IPS-18a (cell line): ENCODE measurements around the gene MRPL36.
A peak's percentile ranks its signal among the peaks of the same experiment; 100 is the strongest.
"Not testable (repeated sequence)": the region's sequence is repeated elsewhere in the genome, so short reads cannot be mapped to it uniquely, and the experiment has no call there.

Source experiments
- H3K27ac ChIP-seq: one replicate; pipeline ENCODE4 v1.5.1; 2013; ENCODE audit warnings: low read length
- H3K27me3 ChIP-seq: one replicate; pipeline ENCODE4 v1.6.1; 2013; ENCODE audit warnings: mild to moderate bottlenecking, low read length; ENCODE audit not compliant: control insufficient read depth, insufficient read depth
- H3K36me3 ChIP-seq: one replicate; pipeline ENCODE4 v1.6.1; 2013; ENCODE audit warnings: low read depth, low read length; ENCODE audit not compliant: control insufficient read depth
- H3K4me1 ChIP-seq: one replicate; pipeline ENCODE4 v1.6.1; 2013; ENCODE audit warnings: low read depth, low read length; ENCODE audit not compliant: control insufficient read depth
- H3K4me3 ChIP-seq: one replicate; pipeline ENCODE4 v1.5.1; 2013; ENCODE audit warnings: low read length
- H3K9ac ChIP-seq: one replicate; pipeline ENCODE4 v1.6.1; 2013; ENCODE audit warnings: mild to moderate bottlenecking, low read length, moderate library complexity
- H3K9me3 ChIP-seq: one replicate; pipeline ENCODE4 v1.6.1; 2013; ENCODE audit warnings: low read depth, low read length; ENCODE audit not compliant: control insufficient read depth

MRPL36 gene

DNA sequence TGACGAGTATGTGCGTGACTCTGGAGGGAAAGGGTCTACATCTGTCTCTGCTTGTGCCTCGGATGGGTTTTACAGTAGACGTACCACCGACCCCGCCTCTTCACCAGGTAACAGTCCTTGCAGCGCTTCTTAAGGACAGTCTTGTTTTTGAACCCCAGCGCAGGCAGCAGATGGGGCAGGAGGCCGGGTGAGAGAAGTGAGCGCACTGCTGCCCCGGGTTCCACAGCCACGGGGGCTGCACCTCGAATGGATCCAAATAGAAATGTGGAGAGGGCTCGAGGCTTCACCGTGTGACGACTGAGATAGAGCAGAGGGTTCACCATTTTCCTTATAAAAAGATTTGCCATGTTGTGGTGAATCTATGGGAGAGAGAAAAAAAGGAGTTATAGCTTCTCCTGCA is 1.0 kb downstream of the MRPL36 start:
- H3K9me3 ChIP-seq, H3K4me1 ChIP-seq, H3K27ac ChIP-seq, H3K27me3 ChIP-seq: not testable (repeated sequence)
- H3K4me3 ChIP-seq, result peak overlapping the region; percentile 71
- peak overlapping the region; percentile 58 for H3K9ac ChIP-seq
- peaks cover 28% of the 10 kb centered on the region for H3K36me3 ChIP-seq

DNA sequence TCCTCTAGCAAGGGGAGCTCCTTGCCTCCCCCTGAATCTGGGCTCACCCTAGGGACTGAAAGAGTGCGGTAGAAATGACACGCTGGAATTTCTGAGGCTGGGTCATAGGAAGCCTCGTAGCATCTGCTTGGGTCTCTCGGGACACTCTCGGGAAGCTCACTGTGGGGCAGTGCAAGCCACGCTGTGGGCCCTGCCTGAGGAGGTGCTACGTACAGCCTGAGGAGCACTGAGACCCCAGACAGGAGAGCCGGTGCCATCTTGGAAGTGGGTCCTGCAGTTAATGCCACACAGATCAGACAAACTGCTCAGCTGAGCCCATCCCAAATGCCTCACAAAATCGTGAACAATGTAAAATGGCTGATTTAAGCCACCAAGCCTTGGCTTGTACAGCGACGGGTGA is 1.8 kb downstream of the MRPL36 start:
- Histone ChIP-seq H3K4me3 (no peak overlapping the region), H3K27ac (no peak overlapping the region), H3K36me3 (peaks cover 21% of the 10 kb centered on the region), H3K27me3 (no peaks in the 10 kb centered on the region), H3K4me1 (peaks cover 3% of the 10 kb centered on the region), H3K9ac (no peak overlapping the region), H3K9me3 (no peaks in the 10 kb centered on the region)

DNA sequence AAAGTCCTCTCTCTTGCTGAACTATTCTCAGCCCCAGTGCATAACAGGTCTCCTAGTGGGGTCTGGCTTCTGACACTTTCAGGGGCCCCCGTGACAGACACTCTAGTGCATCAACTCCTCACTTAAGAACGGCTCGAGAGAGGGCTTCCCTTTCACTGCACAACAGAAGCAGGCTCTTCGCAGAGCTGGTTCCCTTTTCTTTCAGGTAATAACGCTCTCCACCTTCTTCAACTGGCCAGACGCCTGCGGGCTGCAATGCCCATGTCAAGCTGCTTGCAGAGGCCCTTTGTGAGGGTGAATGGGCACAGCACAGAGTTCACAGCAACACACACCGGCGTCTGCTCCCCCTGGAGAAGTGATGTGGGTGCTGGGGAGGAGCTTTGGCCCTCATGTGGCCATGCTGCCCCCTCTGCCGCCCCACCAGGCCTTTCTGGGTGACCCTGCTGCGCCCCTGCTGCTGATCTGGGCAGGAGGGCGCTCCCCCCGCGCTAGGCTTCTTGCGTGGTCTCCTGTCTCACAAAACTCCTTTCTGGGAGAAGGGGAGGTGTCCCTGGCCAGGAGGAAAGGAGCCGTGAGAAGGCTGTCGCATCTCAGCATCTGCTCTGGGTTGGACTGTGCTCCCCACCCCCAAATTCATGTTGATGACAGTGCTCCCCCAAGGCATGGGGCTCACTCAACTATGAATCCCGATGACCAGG is 2.4 kb downstream of the MRPL36 start:
- Histone ChIP-seq H3K4me3 (no peak overlapping the region), H3K27ac (no peak overlapping the region), H3K9me3 (no peaks in the 10 kb centered on the region), H3K36me3 (peaks cover 16% of the 10 kb centered on the region), H3K27me3 (no peaks in the 10 kb centered on the region), H3K9ac (no peak overlapping the region), H3K4me1 (peaks cover 3% of the 10 kb centered on the region)

- Histone ChIP-seq H3K36me3 (peaks cover 16% of the 10 kb centered on the region), H3K9ac (no peak overlapping the region), H3K4me3 (no peak overlapping the region), H3K27me3 (no peaks in the 10 kb centered on the region), H3K9me3 (no peaks in the 10 kb centered on the region), H3K27ac (no peak overlapping the region), H3K4me1 (peaks cover 3% of the 10 kb centered on the region)
Observed at GRCh38 chr5:1796371-1797102, 3.1 kb downstream of the MRPL36 start.

DNA sequence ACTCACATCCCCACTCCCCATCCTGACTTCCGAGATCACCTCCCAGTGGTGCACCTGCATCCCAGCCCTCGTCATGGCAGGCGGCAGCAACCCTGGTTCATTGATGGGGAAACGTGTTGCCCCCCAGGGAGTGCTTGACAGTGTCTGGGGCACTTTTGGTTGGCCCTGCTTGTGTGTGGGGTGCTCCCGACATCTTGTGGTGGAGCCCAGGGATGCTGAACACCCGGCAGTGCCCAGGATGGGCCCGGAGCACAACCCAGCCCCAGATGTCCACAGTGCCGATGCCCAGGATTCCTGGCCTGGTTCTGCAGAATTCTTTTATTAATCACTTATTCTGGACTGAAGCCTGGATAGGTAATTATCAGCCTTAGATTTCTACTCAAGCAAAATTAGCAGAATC is 3.7 kb downstream of the MRPL36 start:
- peaks cover 3% of the 10 kb centered on the region for H3K4me1 ChIP-seq
- H3K4me3 ChIP-seq, result no peak overlapping the region
- H3K27me3 ChIP-seq, result no peaks in the 10 kb centered on the region
- no peak overlapping the region for H3K9ac ChIP-seq
- peaks cover 16% of the 10 kb centered on the region for H3K36me3 ChIP-seq
- H3K9me3 ChIP-seq, result no peaks in the 10 kb centered on the region
- H3K27ac ChIP-seq, result no peak overlapping the region

GRCh38 chr5:1795506-1795905 is 4.1 kb downstream of the MRPL36 start:
- Histone ChIP-seq H3K27me3 (no peaks in the 10 kb centered on the region), H3K27ac (no peak overlapping the region), H3K4me1 (peaks cover 3% of the 10 kb centered on the region), H3K4me3 (no peak overlapping the region), H3K9me3 (no peaks in the 10 kb centered on the region), H3K9ac (no peak overlapping the region), H3K36me3 (peaks cover 16% of the 10 kb centered on the region)

DNA sequence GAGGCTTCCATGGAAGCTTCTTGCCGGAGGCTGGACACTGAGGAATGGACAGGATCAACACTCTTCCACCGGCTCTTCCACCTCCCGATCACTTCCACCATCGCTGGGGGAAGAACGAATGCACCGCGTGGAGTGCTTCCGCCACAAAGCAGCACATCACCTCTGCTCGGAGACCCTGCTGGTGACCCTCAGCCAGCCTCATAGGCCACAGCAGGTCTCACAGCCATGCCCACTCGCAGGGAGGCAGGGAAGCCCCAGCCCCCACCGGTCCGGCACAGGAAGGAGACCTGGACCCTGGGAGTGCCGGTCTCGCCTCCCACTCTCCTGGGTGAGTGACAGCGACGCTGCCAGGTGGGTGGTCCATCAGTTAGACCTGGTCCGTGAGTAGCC is 4.7 kb downstream of the MRPL36 start:
- Histone ChIP-seq H3K4me1 (peaks cover 8% of the 10 kb centered on the region), H3K27ac (no peak overlapping the region), H3K9me3 (no peaks in the 10 kb centered on the region), H3K4me3 (no peak overlapping the region), H3K36me3 (peaks cover 16% of the 10 kb centered on the region), H3K27me3 (no peaks in the 10 kb centered on the region), H3K9ac (no peak overlapping the region)

DNA sequence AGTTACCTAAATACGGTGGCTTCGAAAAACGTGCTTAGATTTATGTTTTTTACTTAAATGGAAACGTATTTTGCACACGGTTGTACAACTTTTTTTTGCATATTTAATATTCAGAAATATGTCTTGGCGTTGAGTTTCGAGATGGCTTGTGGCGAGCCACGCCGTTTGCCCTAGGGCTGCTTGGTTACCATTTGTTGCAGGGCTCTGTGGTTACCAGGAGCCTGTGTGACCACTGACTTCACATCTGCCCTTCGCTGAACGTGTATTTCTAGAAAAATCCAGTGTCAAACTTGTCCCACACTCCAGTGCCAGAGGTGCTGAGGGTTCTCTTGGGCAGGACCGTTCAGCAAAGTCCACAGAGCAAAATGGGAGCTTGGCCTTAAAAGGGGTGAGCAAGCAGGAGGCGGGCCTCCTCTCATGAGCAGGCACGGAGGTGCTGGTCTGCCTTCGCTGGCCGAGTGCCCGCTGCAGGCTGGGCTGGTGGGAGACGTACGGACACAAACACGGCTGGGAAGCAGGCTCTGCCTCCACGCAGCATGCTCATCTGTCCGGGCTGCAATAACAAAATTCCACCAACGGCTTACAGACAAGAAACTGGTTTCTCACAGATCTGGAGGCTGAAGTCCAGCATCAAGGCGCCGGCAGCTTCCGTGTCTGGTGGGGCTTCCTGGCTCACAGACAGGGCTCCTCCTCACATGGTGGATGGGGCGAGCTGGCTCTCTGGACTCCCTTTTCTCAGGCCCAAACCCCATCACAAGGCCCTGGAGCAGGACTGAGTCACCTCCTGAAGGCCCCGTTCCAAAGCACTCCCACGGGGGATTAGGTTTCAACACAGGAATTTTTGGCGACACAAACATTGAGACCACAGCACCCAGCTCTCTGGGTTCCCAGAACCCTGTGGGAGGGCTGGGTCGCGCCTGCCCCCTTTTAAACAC is 5.4 kb downstream of the MRPL36 start:
- Histone ChIP-seq H3K4me3 (no peak overlapping the region), H3K27me3 (no peaks in the 10 kb centered on the region), H3K36me3 (peaks cover 16% of the 10 kb centered on the region), H3K27ac (no peak overlapping the region), H3K9me3 (no peaks in the 10 kb centered on the region), H3K4me1 (peaks cover 13% of the 10 kb centered on the region), H3K9ac (no peak overlapping the region)

DNA sequence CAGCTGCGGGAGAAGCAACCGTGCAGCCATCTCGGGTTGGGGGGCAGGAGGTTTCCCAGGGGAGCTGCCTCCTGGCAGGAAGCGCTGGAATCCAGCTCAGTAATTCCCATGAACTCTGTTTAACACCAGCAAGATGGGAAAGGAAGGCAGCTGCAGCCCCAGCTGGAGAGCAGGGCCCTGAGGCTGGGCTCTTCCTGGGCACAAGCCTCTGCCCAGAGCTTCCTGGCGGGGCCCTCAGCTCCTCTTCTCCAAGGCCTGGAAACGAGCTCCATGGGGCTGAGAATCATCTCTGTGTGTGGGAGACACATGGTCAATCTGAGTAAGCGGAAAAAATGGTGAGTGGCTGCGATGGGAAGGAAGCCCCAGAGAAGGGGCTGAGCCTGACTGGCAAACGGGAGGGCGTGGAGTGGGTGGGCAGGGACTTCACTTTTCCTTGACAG is 6.3 kb downstream of the MRPL36 start:
- Histone ChIP-seq H3K4me1 (peaks cover 13% of the 10 kb centered on the region), H3K9ac (no peak overlapping the region), H3K27me3 (no peaks in the 10 kb centered on the region), H3K4me3 (no peak overlapping the region), H3K27ac (no peak overlapping the region), H3K36me3 (peaks cover 15% of the 10 kb centered on the region), H3K9me3 (no peaks in the 10 kb centered on the region)

DNA sequence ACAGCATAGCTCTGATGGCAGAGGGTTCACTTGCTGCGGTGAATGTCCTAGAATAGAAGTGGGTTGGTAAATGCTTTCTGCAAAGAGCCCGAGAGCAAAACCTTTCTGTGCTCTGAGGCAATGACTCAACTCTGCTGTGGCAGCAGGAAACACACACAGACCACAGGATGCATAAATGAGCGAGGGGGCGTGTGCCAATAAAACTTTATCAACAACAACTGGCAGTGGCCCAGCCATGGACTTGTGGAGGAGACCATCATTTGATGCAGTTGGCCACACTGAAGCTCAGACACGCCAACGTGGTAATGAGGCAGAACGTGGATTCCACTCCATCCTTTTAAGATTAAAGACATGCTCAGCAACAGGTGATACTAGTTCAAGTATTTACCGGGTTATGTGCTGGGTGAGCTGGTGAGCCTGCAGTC is 6.8 kb downstream of the MRPL36 start:
- Histone ChIP-seq H3K4me1 (peaks cover 13% of the 10 kb centered on the region), H3K9me3 (no peaks in the 10 kb centered on the region), H3K27ac (no peak overlapping the region), H3K9ac (no peak overlapping the region), H3K27me3 (no peaks in the 10 kb centered on the region), H3K36me3 (peaks cover 11% of the 10 kb centered on the region), H3K4me3 (no peak overlapping the region)

DNA sequence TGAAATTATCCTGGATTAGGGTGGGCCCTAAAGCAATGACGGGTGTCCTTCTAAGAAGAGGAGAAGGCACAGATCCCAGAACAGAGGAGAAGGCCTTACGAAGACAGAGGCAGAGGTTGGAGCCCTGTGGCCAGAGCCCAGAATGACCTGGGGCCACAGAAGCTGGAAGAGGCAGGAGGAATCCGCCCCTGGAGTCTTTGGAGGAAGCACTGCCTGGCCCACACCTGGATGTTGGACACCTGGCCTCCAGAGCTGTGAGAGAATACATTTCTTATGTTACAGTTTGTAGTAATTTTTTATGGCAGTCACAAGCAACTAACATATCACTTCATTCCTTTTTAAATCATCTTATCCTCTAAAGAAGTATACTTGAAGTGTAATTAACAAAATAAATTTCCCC is 8.5 kb downstream of the MRPL36 start:
- Histone ChIP-seq H3K4me3 (no peak overlapping the region), H3K9me3 (no peaks in the 10 kb centered on the region), H3K27me3 (no peaks in the 10 kb centered on the region), H3K9ac (no peak overlapping the region), H3K27ac (no peak overlapping the region), H3K4me1 (peaks cover 13% of the 10 kb centered on the region), H3K36me3 (no peaks in the 10 kb centered on the region)
